ENCODE results near the gene GAREM1.

Gene GAREM1

GRCh38 chr18:32455361-32455760 is 15.3 kb downstream of the GAREM1 start:
- DNase-seq: no peak

GRCh38 chr18:32454593-32454992 is 16.1 kb downstream of the GAREM1 start:
- DNase-seq: no peak

GRCh38 chr18:32450874-32451273 is 19.8 kb downstream of the GAREM1 start:
- no peak for DNase-seq

- DNase-seq: no peak
Observed at GRCh38 chr18:32450026-32450691, 20.5 kb downstream of the GAREM1 start.

GRCh38 chr18:32446780-32447179 is 23.9 kb downstream of the GAREM1 start:
- DNase-seq: no peak

- DNase-seq: no peak
Observed at GRCh38 chr18:32445846-32446245, 24.8 kb downstream of the GAREM1 start.

GRCh38 chr18:32443706-32444215 is 26.9 kb downstream of the GAREM1 start:
- no peak for DNase-seq

- DNase-seq: no peak
Observed at GRCh38 chr18:32443033-32443705, 27.5 kb downstream of the GAREM1 start.

- no peak for DNase-seq
Observed at GRCh38 chr18:32442575-32442974, 28.1 kb downstream of the GAREM1 start.

- DNase-seq: no peak
Observed at GRCh38 chr18:32441533-32441932, 29.1 kb downstream of the GAREM1 start.

- no peak for DNase-seq
Observed at GRCh38 chr18:32440518-32440917, 30.2 kb downstream of the GAREM1 start.

GRCh38 chr18:32439802-32440201 is 30.9 kb downstream of the GAREM1 start:
- no peak for DNase-seq

GRCh38 chr18:32439241-32439640 is 31.4 kb downstream of the GAREM1 start:
- DNase-seq: no peak

- DNase-seq: no peak
Observed at GRCh38 chr18:32438173-32438572, 32.5 kb downstream of the GAREM1 start.

GRCh38 chr18:32437100-32437834 is 33.4 kb downstream of the GAREM1 start:
- DNase-seq: no peak

GRCh38 chr18:32435631-32436500 is 34.8 kb downstream of the GAREM1 start:
- no peak for DNase-seq

GRCh38 chr18:32431753-32432152 is 38.9 kb downstream of the GAREM1 start:
- no peak for DNase-seq

GRCh38 chr18:32429402-32429801 is 41.3 kb downstream of the GAREM1 start:
- DNase-seq: no peak

GRCh38 chr18:32427084-32427900 is 43.4 kb downstream of the GAREM1 start:
- no peak for DNase-seq

- DNase-seq: no peak
Observed at GRCh38 chr18:32425466-32425865, 45.2 kb downstream of the GAREM1 start.

GRCh38 chr18:32424696-32425095 is 46.0 kb downstream of the GAREM1 start:
- DNase-seq: no peak

Data from CD4-positive, alpha-beta T cell treated with Interleukin-21 for 1 hour (primary cell).